ENCODE data around the gene CD7. TPM values are rescaled to one million over a fixed set of nuclear protein-coding genes. Genes with fewer than 3 reads are reported as not detected.

The CD7 gene
- total RNA-seq, 1 donor from 2014 or later, result 1.0 TPM

GRCh38 chr17:82297714-82298537, 19.5 kb downstream of the CD7 start:
- peak overlapping the region; percentile 83 for H3K27ac Mint-ChIP-seq (ENCODE audit: unreplicated experiment)
- H3K27me3 Mint-ChIP-seq (ENCODE audit: unreplicated experiment), result peaks cover 4% of the 10 kb centered on the region
- TF ChIP-seq CTCF (IDR thresholded peaks at IDR 0.05), result no peak
- H3K4me1 Mint-ChIP-seq (ENCODE audit: unreplicated experiment), result peaks cover 48% of the 10 kb centered on the region
- peak overlapping the region; percentile 48 for H3K4me3 Mint-ChIP-seq (ENCODE audit: unreplicated experiment)
- H3K36me3 Mint-ChIP-seq (ENCODE audit: unreplicated experiment), result no peaks in the 10 kb centered on the region
- DNase-seq (ENCODE audit: extremely low spot score, unreplicated experiment), result peak; percentile 86
- H3K9me3 Mint-ChIP-seq (ENCODE audit: unreplicated experiment), result no peaks in the 10 kb centered on the region

GRCh38 chr17:82297280-82297713, 20.1 kb downstream of the CD7 start:
- TF ChIP-seq CTCF (IDR thresholded peaks at IDR 0.05), result no peak
- Mint-ChIP-seq H3K4me3 (ENCODE audit: unreplicated experiment) (peak overlapping the region; percentile 48), H3K4me1 (ENCODE audit: unreplicated experiment) (peaks cover 48% of the 10 kb centered on the region), H3K27me3 (ENCODE audit: unreplicated experiment) (peaks cover 4% of the 10 kb centered on the region), H3K27ac (ENCODE audit: unreplicated experiment) (peak overlapping the region; percentile 83), H3K36me3 (ENCODE audit: unreplicated experiment) (no peaks in the 10 kb centered on the region), H3K9me3 (ENCODE audit: unreplicated experiment) (no peaks in the 10 kb centered on the region)
- peak; percentile 84 for DNase-seq (ENCODE audit: extremely low spot score, unreplicated experiment)

GRCh38 chr17:82296511-82297279, 20.7 kb downstream of the CD7 start:
- no peaks in the 10 kb centered on the region for H3K9me3 Mint-ChIP-seq (ENCODE audit: unreplicated experiment)
- H3K4me1 Mint-ChIP-seq (ENCODE audit: unreplicated experiment), result peaks cover 49% of the 10 kb centered on the region
- TF ChIP-seq CTCF (IDR thresholded peaks at IDR 0.05), result no peak
- peak overlapping the region; percentile 48 for H3K4me3 Mint-ChIP-seq (ENCODE audit: unreplicated experiment)
- H3K36me3 Mint-ChIP-seq (ENCODE audit: unreplicated experiment), result no peaks in the 10 kb centered on the region
- DNase-seq (ENCODE audit: extremely low spot score, unreplicated experiment), result no peak
- peak overlapping the region; percentile 83 for H3K27ac Mint-ChIP-seq (ENCODE audit: unreplicated experiment)
- peaks cover 4% of the 10 kb centered on the region for H3K27me3 Mint-ChIP-seq (ENCODE audit: unreplicated experiment)

- H3K27ac Mint-ChIP-seq (ENCODE audit: unreplicated experiment), result no peak overlapping the region
These were observed 22.0 kb downstream of the CD7 start for GRCh38 chr17:82295472-82295814.

More at GRCh38 chr17:82295472-82295814, 22.0 kb downstream of the CD7 start:
- no peak for TF ChIP-seq CTCF (IDR thresholded peaks at IDR 0.05)
- H3K27me3 Mint-ChIP-seq (ENCODE audit: unreplicated experiment), result peaks cover 4% of the 10 kb centered on the region
- no peak for DNase-seq (ENCODE audit: extremely low spot score, unreplicated experiment)
- no peaks in the 10 kb centered on the region for H3K36me3 Mint-ChIP-seq (ENCODE audit: unreplicated experiment)
- H3K4me1 Mint-ChIP-seq (ENCODE audit: unreplicated experiment), result peaks cover 45% of the 10 kb centered on the region
- no peaks in the 10 kb centered on the region for H3K9me3 Mint-ChIP-seq (ENCODE audit: unreplicated experiment)
- H3K4me3 Mint-ChIP-seq (ENCODE audit: unreplicated experiment), result no peak overlapping the region
